GM21619 (cell line): ENCODE results near the gene SCN11A.

ENCODE experiments used
- ATAC-seq: cut with Tn5 transposase; IDR thresholded peaks from one replicate; pipeline ENCODE4 v1.9.1; 2021; ENCODE audit not compliant: unreplicated experiment

SCN11A gene

GRCh38 chr3:39051649-39052561 is at the start of gene SCN11A, which contains the start of gene WDR48:
SCN11A (minus strand) TSS chr3:39051944; CDS start chr3:38950362, 101,582 bp downstream.
WDR48 (plus strand) TSS chr3:39052016; CDS start chr3:39052026, 10 bp downstream.
- ATAC-seq: peak; percentile 98

GRCh38 chr3:39101022-39101689 is 49.4 kb upstream of the SCN11A start:
- ATAC-seq: peak; percentile 72

GRCh38 chr3:39100500-39100886 is 48.7 kb upstream of the SCN11A start:
- no peak for ATAC-seq

- ATAC-seq: no peak
Measured at GRCh38 chr3:39099738-39100499, 48.2 kb upstream of the SCN11A start.

GRCh38 chr3:39099242-39099641 is 47.5 kb upstream of the SCN11A start:
- ATAC-seq: no peak

GRCh38 chr3:39098473-39099000 is 46.8 kb upstream of the SCN11A start:
- ATAC-seq: no peak

GRCh38 chr3:39097716-39098472 is 46.1 kb upstream of the SCN11A start:
- ATAC-seq: no peak

GRCh38 chr3:39096775-39097174 is 45.0 kb upstream of the SCN11A start:
- ATAC-seq: no peak

GRCh38 chr3:39095778-39096177 is 44.0 kb upstream of the SCN11A start:
- no peak for ATAC-seq

GRCh38 chr3:39094851-39095677 is 43.3 kb upstream of the SCN11A start:
- ATAC-seq: no peak

- no peak for ATAC-seq
Measured at GRCh38 chr3:39090922-39091321, 39.2 kb upstream of the SCN11A start.

GRCh38 chr3:39088889-39089288 is 37.1 kb upstream of the SCN11A start:
- no peak for ATAC-seq

- ATAC-seq: no peak
Measured at GRCh38 chr3:39088456-39088855, 36.7 kb upstream of the SCN11A start.

GRCh38 chr3:39086144-39086543 is 34.4 kb upstream of the SCN11A start:
- peak; percentile 58 for ATAC-seq

- ATAC-seq: no peak
Measured at GRCh38 chr3:39082666-39083313, 31.0 kb upstream of the SCN11A start.

GRCh38 chr3:39080026-39080425 is 28.3 kb upstream of the SCN11A start:
- no peak for ATAC-seq

- ATAC-seq: no peak
Measured at GRCh38 chr3:39079530-39079929, 27.8 kb upstream of the SCN11A start.

- ATAC-seq: no peak
Measured at GRCh38 chr3:39075910-39076309, 24.2 kb upstream of the SCN11A start.

GRCh38 chr3:39068556-39068955 is 16.8 kb upstream of the SCN11A start:
- ATAC-seq: no peak
